NCI-H146 treated with DMSO at 0.1 percent for 48 hours (cell line): ENCODE measurements around the gene USHBP1.
"Not testable (repeated sequence)": the region's sequence is repeated elsewhere in the genome, so short reads cannot be mapped to it uniquely, and the experiment has no call there.

Experiments used
- DNase-seq: peaks from one replicate; lab custom pipeline; 2025; ENCODE audit not compliant: unreplicated experiment; lab: John Stamatoyannopoulos, UW

The USHBP1 gene

GRCh38 chr19:17296273-17296672 lies 31.7 kb upstream of the USHBP1 start:
- peak; percentile 17 for DNase-seq

GRCh38 chr19:17295551-17295950 lies 31.0 kb upstream of the USHBP1 start:
- DNase-seq = not testable (repeated sequence)

- DNase-seq = no peak
Measured at GRCh38 chr19:17294051-17294891, 29.7 kb upstream of the USHBP1 start.

GRCh38 chr19:17293605-17294004 lies 29.1 kb upstream of the USHBP1 start:
- no peak for DNase-seq

- peak; percentile 86 for DNase-seq
Measured at GRCh38 chr19:17292301-17293074, 27.9 kb upstream of the USHBP1 start.

GRCh38 chr19:17289489-17289888 lies 24.9 kb upstream of the USHBP1 start:
- peak; percentile 32 for DNase-seq

GRCh38 chr19:17286752-17287151 lies 22.2 kb upstream of the USHBP1 start:
- no peak for DNase-seq

GRCh38 chr19:17286263-17286662 lies 21.7 kb upstream of the USHBP1 start:
- DNase-seq = no peak

- no peak for DNase-seq
Measured at GRCh38 chr19:17285415-17286135, 21.0 kb upstream of the USHBP1 start.

- DNase-seq = no peak
Measured at GRCh38 chr19:17283504-17283996, 19.0 kb upstream of the USHBP1 start.

- DNase-seq = peak; percentile 82
Measured at GRCh38 chr19:17282488-17283125, 18.1 kb upstream of the USHBP1 start.

- DNase-seq = peak; percentile 19
Measured at GRCh38 chr19:17281391-17282304, 17.1 kb upstream of the USHBP1 start, which contains the start of gene ANKLE1. TSS of gene ANKLE1 (plus strand) at chr19:17281901. CDS start at chr19:17281921, 20 bp downstream.

GRCh38 chr19:17279436-17279835 lies 14.9 kb upstream of the USHBP1 start:
- DNase-seq = no peak

GRCh38 chr19:17275441-17276175 lies 11.1 kb upstream of the USHBP1 start:
- DNase-seq = no peak

GRCh38 chr19:17274892-17275291 lies 10.3 kb upstream of the USHBP1 start:
- not testable (repeated sequence) for DNase-seq

GRCh38 chr19:17268754-17269153 lies 4.2 kb upstream of the USHBP1 start:
- no peak for DNase-seq

- peak; percentile 99 for DNase-seq
Measured at GRCh38 chr19:17266975-17267788, 2.6 kb upstream of the USHBP1 start, which contains the start of gene BABAM1. TSS of gene BABAM1 (plus strand) at chr19:17267443. CDS start at chr19:17268807, 1,364 bp downstream.

- no peak for DNase-seq
Measured at GRCh38 chr19:17266589-17266974, 2.0 kb upstream of the USHBP1 start.
